HG02973 (cell line): ENCODE data around the gene PHC2.
A peak's percentile ranks its signal among the peaks of the same experiment; 100 is the strongest.

Experiments
- ATAC-seq: cut with Tn5 transposase; IDR thresholded peaks from one replicate; pipeline ENCODE4 v1.9.1; 2021; ENCODE audit warnings: moderate library complexity; ENCODE audit not compliant: unreplicated experiment

PHC2 gene, protein sequence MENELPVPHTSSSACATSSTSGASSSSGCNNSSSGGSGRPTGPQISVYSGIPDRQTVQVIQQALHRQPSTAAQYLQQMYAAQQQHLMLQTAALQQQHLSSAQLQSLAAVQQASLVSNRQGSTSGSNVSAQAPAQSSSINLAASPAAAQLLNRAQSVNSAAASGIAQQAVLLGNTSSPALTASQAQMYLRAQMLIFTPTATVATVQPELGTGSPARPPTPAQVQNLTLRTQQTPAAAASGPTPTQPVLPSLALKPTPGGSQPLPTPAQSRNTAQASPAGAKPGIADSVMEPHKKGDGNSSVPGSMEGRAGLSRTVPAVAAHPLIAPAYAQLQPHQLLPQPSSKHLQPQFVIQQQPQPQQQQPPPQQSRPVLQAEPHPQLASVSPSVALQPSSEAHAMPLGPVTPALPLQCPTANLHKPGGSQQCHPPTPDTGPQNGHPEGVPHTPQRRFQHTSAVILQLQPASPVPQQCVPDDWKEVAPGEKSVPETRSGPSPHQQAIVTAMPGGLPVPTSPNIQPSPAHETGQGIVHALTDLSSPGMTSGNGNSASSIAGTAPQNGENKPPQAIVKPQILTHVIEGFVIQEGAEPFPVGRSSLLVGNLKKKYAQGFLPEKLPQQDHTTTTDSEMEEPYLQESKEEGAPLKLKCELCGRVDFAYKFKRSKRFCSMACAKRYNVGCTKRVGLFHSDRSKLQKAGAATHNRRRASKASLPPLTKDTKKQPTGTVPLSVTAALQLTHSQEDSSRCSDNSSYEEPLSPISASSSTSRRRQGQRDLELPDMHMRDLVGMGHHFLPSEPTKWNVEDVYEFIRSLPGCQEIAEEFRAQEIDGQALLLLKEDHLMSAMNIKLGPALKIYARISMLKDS

DNA sequence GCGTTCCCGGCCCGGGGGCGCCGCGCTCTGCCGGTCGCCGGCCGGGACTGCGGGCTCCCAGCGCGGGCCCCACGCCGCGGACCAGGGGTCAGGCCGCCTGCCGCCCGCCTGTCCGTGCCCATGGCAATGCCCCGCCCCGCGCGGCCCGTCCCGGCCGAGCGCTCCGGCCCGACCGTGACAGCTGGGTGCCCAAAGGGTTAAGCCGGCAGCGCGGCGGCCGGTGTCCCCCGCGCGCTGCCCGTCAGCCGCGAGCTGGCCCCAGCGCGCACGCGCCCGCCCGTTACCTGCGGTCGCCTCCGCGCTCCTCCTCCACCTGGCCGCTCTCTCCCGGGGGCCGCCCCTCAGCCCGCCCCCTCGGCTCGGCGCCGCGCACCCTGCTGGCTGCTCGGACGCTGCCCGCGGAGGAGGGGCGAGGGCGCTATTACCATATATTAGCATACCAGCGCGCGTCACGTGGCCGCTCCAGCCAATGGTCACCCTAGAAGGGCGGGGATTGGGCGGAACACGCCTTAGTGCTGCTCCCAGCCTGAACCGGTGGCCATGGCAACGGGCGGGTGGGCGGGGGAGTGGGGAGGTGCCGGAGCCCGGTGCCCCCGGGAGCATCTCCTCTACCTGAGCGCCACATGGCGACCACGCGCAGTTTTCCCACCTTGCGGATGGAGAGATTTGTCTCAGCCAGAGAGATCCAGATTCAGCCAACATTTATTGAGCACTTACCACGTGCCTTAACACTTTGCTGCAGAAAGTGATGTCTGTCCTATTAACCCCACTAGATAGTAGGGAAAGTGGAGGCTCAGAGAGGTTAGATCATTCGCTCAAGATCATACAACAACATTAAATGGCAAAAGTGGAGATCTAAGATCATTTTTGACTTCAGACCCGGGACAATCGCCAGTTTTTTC, at the start of gene PHC2:
PHC2 (minus strand) TSS at position 404 of the 902 bp plus-strand sequence. CDS start 55,556 bp downstream, outside the sequence.
- ATAC-seq = peak; percentile 92

DNA sequence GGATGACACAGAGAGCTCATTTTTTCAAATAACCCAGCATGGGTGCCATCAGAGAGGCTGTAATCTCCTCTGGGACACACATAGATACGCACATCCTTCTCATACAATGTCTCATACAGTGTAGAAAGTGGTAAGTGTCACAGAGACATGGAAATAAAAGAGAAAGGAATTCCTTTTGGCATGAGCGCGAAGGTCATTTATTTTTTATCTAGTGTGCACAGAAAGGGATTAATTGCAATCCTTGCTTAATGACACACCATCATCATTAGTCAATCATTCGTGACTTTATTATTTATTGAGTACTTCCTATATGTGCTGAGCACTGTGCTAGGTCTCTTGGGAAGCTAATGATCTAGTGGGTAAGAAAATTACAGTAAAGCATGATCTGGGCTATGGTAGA, 46.6 kb upstream of the PHC2 start:
- no peak for ATAC-seq

DNA sequence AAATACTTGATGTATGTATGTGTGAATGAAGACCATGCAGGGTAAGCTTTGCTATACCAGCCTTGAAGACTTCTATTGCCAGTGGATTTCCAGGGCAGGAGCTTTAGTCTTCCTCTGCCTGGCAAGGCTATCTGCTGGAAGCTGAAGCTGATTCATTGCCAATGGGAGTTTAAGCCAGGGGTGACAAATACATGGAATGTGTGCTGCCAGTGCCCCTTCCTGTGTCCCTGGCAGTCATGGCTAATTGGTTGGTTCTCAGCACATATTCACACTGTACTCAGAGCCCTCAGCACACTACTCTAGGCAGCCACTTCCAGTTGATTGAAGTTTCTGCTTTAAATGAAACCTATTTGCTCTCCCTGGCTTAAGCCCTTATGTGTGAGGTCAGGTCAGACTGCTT, 43.0 kb upstream of the PHC2 start:
- ATAC-seq = no peak

DNA sequence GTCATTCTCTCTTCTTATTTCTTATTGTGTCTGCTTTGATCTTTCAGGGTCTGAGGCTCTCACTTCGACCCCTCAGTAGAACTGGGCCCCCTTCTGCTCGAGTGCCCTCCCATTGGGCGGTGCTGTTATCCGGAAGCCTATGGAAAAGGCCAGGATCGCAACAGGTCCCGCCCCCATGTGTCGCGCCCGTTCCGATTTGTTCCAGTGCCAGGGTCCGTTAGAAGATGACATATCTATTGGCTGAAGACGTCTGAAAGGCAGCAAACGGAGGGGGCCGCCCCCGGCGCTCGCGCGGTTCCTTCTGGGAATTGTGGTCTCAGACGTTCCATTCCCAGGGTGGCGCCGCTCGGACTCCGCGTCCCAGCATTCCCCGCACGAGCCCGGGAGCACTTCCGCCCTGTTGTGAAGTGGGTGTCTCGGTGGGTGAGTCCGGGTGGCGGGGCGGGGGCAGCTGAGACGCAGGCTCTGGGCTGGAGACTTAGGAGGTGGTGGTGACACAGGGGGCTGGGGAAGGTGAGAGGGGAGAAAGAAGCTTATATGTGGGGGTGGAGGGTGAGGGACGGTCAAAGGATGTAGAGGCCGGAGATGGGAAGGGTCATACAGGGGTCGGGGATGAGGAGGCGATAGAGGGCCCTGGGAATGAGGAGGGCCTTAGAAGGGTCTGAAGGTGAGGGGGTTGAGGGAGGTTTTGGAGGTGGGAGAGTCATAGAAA, 41.5 kb upstream of the PHC2 start, which contains the start of gene ZSCAN20:
ZSCAN20 (plus strand) TSS at position 377 of the 712 bp plus-strand sequence. CDS start 6,644 bp downstream, outside the sequence.
- ATAC-seq = peak; percentile 88

DNA sequence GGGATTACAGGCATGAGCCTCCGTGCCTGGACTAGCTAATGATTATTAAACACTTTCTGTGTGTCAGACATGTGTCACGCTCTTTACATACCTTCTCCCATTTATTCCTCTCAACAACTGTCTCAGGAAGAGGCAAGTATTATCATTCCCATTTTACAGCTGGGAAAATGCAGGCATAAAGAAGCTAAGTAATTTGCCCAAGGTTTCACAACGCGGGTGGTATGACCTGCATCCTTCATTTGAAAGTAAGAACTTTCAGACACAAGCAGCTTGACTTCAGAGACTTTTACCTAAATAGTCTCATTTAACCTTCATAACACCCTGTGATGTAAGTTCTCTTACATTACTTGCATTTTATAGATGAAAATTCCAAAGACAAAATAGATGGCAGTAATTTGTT, 40.5 kb upstream of the PHC2 start:
- no peak for ATAC-seq

DNA sequence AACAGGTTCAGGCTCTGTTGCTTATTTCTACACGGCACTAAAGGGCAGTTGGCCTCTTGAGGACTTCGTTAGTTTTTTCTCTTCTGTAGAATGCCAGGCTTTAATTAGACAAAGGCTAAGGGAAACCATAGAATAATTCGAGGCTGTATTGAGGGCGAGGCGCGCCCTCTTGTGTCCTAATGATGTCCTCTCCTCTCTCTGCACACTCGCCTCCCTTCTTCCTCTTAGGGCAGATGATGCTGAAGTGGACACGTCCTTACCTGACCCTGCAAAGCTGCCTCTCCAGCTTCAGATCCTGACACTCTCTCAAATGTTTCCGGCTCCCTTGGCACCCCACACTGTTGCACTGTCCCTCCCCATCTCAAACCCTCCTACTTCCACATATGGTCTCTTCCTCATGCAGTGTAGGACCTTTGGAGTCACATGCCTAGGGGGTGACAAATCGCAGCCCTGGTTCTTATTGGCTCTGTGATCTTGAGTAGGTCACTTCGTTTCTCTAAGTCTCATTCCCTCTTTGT, 39.7 kb upstream of the PHC2 start:
- peak; percentile 37 for ATAC-seq

DNA sequence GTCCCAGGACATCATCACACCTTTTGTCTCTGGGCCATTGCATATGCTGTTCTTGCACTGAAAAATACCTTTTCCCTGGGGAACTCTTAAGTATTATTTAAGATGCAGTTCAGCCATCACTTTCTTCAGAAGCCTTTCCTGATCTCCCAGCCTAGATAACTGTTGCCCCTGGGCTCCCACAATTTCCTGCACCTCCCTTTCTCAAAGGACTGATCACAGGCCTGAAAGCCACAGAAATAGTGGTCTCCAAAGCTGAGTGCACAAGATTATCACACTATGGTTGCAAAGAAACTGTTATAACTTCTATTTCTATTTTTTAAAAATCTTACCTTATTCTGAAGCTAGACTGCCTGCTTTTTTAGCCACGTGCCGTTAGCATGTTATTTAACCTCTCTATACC, 38.8 kb upstream of the PHC2 start:
- no peak for ATAC-seq

DNA sequence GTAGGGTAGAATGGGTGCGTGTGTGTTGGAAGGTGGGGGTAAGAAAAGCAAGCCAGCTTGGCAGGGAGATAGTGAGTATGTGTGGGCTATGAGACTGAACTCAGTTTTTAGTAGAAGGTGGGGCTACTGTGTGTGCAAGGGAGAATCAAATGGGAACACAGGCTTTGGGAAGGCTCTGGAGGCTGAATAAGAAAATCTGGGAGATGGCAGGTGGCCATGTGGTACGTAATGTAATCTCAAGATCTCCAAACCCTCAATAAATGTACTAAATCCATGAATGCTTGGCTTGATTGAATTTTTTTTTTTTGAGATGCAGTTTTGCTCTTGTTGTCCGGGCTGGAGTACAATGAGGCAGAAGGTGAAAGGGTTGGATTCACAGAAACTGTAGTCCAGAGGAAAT, 38.1 kb upstream of the PHC2 start:
- no peak for ATAC-seq

DNA sequence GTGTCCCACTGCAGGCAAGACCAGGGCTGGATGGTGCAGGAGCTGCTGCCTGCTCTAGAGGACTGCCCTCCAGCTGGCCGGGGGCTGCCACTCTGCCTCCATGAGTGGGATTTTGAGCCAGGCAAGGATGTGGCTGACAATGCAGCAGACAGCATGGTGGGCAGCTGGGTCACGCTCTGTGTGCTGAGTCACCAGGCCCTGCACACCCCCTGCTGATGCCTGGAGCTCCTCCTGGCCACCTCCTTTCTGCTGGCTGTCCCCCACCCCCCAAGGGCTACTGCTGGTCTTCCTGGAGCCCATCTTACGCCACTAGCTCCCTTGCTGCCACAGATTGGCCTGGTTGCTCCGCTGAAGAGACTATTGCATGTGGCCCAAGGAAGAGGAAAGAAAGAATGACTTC, 37.6 kb upstream of the PHC2 start:
- ATAC-seq = no peak

DNA sequence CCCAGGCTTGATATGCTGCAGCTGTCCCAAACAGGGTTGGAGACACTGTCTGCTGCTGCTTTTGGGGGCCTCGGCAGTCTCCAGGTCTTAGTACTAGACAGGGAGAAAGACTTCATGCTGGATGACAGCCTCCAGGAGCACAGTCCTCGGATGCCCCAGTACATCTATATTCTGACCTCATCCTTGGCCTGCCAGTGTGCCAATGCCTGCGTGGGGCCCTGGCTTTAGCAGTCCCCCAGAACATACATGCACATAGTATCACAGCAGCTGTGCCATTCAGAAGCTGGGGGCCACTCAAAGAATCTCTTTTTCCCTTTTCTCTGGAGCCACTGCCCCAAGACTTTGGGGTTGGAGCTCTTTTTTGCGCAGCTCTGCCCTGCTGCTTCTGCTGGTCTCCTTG, 37.1 kb upstream of the PHC2 start:
- ATAC-seq = no peak

DNA sequence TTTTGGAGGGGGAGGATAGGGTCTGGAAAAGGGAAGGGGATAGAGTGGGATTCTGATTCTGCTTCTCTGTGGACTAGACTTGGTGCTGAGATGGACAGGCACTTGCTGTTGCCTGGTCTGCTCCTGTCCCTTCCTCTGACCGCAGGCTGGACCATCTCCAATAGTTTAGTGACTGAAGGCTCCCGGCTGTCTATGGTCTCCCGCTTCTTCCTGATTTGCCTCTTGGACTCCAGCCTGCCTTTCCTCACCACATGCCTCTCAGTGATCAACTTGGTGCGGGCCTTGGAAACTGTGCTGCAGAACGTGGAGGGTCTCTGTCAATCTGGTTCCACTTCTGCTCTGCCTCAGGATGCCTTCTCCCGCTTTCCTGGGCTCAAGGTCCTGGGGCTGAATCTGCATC, 35.3 kb upstream of the PHC2 start:
- no peak for ATAC-seq

DNA sequence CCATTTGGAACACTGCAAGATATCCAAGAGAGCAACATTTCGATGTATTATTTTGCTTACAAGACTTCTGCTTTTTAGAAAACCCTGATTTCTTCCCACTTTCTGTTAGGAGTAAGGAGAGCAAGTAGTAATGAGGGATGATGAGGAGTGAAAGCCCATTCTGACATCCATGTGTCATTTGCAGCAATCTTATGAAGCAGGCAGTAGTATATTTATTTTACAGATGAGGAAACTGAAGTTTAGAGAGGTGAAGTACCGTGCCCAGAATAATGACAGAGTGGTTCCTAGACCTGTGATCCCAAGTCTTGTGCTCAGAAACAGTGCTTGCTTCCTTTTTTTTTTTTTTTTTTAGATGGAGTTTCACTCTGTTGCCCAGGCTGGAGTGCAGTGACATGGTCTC, 34.4 kb upstream of the PHC2 start:
- ATAC-seq = no peak

DNA sequence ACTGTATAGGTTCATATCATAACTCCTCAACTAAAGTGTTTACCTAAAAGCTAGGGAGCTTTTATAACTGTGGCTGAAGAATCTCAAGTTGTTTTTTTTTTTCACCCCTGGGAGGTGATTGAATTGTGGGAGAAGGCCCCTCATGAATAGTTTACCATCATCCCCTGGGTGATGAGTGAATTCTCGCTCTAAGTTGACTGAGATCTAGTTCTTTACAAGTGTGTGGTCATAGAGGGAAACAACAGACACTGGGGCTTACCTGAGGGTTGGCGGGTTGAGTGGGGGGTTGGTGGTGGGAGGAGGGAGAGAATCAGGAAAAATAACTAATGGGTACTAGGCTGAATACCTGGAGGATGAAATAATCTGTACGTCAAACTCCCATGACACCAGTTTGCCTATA, 33.7 kb upstream of the PHC2 start:
- no peak for ATAC-seq

DNA sequence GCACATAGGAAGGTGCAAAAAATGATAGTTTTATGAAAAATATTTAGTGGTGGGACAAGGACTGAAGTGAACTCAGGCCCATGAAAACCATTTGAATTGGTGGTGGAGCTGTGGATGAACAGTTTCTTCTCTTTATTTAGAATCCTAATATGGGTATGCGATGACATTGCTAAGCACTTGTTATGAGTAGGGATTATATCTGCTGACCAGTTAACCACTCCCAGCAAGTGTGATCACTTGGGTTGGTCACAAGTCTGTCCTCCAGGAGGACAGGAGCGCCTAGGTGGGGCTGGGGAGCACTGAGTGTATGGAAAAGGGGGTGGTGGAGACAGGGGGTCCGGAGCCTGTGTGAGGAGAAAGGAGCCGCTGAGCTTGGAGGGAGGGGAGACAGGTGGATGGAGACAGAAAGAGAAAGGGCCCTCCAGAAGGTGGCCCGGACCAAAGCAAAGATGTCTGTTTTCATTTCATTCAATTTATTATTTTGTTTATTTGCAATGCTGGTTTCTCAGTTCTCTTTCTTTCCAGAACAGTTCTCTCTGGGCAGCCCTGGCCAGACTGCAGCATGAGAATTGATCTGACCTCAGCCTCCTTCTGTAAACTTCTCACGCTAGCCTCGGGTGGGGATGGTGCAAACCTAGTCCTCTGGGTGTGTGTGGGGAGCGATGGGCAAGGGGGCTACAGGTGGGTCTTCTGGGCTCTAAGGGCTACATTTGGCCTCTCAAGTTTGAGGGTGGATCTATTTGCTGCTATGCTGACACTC, 31.7 kb upstream of the PHC2 start:
- no peak for ATAC-seq

DNA sequence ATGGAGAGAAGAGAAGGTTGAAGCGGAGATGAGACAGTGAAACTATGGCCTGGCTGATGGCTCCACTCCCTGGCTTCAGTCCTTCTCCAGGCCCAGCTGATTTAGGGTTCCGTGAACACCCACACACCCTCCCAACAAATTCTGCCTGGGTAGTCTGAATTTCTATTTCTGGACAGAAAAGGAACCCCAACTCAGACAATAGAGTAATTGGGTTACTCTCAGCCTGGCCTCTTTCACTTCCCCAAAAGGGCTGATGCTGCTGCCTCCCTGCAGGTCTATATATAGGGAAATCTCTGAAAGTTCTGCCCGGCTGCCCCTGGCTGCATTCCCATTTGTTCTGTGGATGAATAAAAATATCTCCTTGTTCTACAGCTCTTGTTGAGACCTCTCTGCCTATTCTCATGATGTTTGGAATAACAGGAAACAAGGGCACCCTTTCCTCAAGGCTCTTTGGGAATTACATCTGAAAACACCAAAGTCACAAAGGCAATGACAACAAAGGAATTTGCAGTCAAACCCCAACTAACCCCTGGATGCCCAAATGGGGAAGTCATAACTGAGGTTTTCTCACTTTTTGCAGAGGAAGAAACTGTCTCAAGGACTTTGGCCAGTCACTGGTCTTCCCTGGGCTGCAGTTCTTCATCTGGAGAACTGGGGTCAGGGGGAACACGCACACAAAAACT, 30.2 kb upstream of the PHC2 start:
- peak; percentile 64 for ATAC-seq

DNA sequence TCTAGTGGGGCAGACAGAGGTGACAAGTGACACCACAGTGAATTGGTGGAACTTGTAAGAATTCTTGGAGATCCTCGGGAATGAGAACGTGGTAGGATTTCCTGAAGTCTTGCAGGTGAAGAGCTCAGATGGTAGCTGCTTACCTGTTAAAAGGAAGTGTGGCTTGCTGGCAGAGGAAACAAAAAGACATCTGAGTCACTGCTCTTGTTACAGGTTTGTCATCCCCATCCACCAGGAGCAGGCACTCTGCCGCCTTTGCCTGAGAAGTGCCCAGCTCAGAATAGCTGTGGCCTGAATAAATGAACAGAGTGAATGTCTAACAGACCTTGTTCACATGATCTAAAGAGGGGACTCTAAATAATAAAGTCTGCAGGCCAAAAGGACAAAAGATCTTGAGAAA, 29.2 kb upstream of the PHC2 start:
- no peak for ATAC-seq

DNA sequence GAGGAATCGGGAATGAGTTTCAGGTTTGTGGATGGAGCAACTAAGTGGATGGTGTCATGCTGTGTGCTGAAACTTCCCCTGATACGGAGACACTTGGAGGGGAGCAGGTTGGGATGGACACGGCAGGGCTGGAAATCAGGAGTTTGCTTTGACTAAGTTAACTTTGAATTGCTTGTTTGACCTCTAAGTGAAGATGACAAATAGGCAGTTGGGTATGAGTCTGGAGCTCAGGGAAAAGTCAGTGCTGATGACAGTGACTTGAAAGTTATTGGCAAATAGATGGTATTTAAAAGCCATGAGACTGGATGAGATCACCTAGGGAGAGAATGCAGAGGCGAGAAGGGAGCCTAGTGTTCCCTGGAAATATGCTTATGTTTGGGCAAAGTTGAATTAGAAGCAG, 28.8 kb upstream of the PHC2 start:
- ATAC-seq = no peak

DNA sequence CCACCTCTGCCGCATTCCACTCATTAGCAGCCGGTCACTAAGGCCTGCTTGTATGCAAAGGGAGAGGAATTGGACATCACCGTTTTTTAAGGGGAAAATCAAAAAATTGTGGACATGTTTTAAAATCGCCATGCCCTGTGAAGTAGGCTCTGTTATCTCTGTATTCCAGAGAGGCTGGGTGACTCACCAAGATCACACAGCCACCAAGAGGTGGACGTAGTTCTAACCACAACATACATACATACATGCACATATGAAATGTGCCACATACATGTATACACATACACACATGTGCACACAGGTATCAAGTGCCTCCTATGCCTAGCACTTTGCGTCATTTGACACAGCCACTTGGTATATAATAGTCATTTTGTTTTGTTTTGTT, 25.6 kb upstream of the PHC2 start:
- no peak for ATAC-seq
